ENCODE results near the gene NOS3. TPM values are rescaled to one million over a fixed set of nuclear protein-coding genes. Genes with fewer than 3 reads are reported as not detected.

NOS3 gene
- total and polyA plus RNA-seq, 9 of the 15 experiments (the other 6 are each of a cell fraction or from before 2014, with no cell fraction given): 1.1 to 121 (median 23.6) TPM

- TF ChIP-seq ADNP (tag; IDR thresholded peaks at IDR 0.05): no peak
- peak; percentile 32; the same call in 1 of the 2 replicates for TF ChIP-seq SMARCA5 (IDR thresholded peaks at IDR 0.05)
- TF ChIP-seq HNRNPH1 (optimal IDR thresholded peaks at IDR 0.05; ENCODE audit: low read depth, low read length): no peak
- 0 out of 2 replicates have a peak, but pooled peaks have one; percentile 36 for TF ChIP-seq BACH1 (tag; IDR thresholded peaks at IDR 0.05)
- no peak for TF ChIP-seq SRSF3 (IDR thresholded peaks at IDR 0.05; ENCODE audit: insufficient read depth, low read length)
- no peak for TF ChIP-seq POLR3A (IDR thresholded peaks at IDR 0.05; ENCODE audit: borderline replicate concordance, extremely low read depth, insufficient read depth, insufficient read length)
- no peak for TF ChIP-seq ETV1 (tag; conservative IDR thresholded peaks at IDR 0.05; ENCODE audit: low read depth)
- 0 out of 2 replicates have a peak, but pooled peaks have one; percentile 24 for TF ChIP-seq ERF (CRISPR knock-in tag; IDR thresholded peaks at IDR 0.05)
- TF ChIP-seq EHMT2 (IDR thresholded peaks at IDR 0.05): 0 out of 2 replicates have a peak, but pooled peaks have one; percentile 26
- TF ChIP-seq ARID1B (IDR thresholded peaks at IDR 0.05): peak; percentile 15; the same call in 1 of the 2 replicates
- no peak for TF ChIP-seq ZNF551 (CRISPR knock-in tag; IDR thresholded peaks at IDR 0.05)
- TF ChIP-seq ZNF740 (CRISPR knock-in tag; IDR thresholded peaks at IDR 0.05): no peak
- TF ChIP-seq ZNF740 (tag; IDR thresholded peaks at IDR 0.05): peak in 1 of 2 experiments; percentile 35; a peak in 1 of 4 replicates
- TF ChIP-seq BDP1 (IDR thresholded peaks at IDR 0.05; ENCODE audit: insufficient read depth, insufficient read length): no peak
- TF ChIP-seq SRF (CRISPR knock-in tag; IDR thresholded peaks at IDR 0.05): no peak
- no peak for TF ChIP-seq GTF2F1 (IDR thresholded peaks at IDR 0.05; ENCODE audit: low read depth, low read length)
- TF ChIP-seq JUN (IDR thresholded peaks at IDR 0.05; ENCODE audit: borderline replicate concordance, low read depth, low read length): no peak
- 0 out of 2 replicates have a peak, but pooled peaks have one; percentile 11 for TF ChIP-seq JUN (CRISPR knock-in tag; IDR thresholded peaks at IDR 0.05; ENCODE audit: borderline replicate concordance)
- TF ChIP-seq, protein P1, sequence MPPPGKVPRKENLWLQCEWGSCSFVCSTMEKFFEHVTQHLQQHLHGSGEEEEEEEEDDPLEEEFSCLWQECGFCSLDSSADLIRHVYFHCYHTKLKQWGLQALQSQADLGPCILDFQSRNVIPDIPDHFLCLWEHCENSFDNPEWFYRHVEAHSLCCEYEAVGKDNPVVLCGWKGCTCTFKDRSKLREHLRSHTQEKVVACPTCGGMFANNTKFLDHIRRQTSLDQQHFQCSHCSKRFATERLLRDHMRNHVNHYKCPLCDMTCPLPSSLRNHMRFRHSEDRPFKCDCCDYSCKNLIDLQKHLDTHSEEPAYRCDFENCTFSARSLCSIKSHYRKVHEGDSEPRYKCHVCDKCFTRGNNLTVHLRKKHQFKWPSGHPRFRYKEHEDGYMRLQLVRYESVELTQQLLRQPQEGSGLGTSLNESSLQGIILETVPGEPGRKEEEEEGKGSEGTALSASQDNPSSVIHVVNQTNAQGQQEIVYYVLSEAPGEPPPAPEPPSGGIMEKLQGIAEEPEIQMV (tag; conservative IDR thresholded peaks at IDR 0.05; ENCODE audit: low read depth): no peak
- 0 out of 2 replicates have a peak, but pooled peaks have one; percentile 4 for TF ChIP-seq KLF6 (CRISPR knock-in tag; IDR thresholded peaks at IDR 0.05; ENCODE audit: borderline replicate concordance)
- no peak for TF ChIP-seq SIN3B (IDR thresholded peaks at IDR 0.05; ENCODE audit: low read depth)
- TF ChIP-seq EZH2 (IDR thresholded peaks at IDR 0.05; ENCODE audit: borderline replicate concordance, low read depth, low read length): no peak
- 0 out of 2 replicates have a peak, but pooled peaks have one; percentile 16 for TF ChIP-seq ZNF197 (CRISPR knock-in tag; IDR thresholded peaks at IDR 0.05; ENCODE audit: low read depth)
- TF ChIP-seq HMG20A (CRISPR knock-in tag; conservative IDR thresholded peaks at IDR 0.05): no peak
- no peak for TF ChIP-seq POLR2G (IDR thresholded peaks at IDR 0.05; ENCODE audit: low read depth, low read length)
- TF ChIP-seq DDX20 (tag; IDR thresholded peaks at IDR 0.05; ENCODE audit: low read depth): no peak
- TF ChIP-seq ZNF589 (CRISPR knock-in tag; IDR thresholded peaks at IDR 0.05; ENCODE audit: low read depth): peak; percentile 89
Observed at GRCh38 chr7:151028948-151029501, 38.2 kb downstream of the NOS3 start (continued).

Data from K562 (cell line).